Measurements from ENCODE around the gene CXCR5. TPM values are rescaled to one million over a fixed set of nuclear protein-coding genes. Genes with fewer than 3 reads are reported as not detected.

Gene CXCR5
- polyA plus RNA-seq, 1 donor (not counting 4 experiments of a cell fraction or from before 2014, with no cell fraction given): not detected

- Histone ChIP-seq H3K27ac (ENCODE audit: control insufficient read depth, insufficient read depth, low read length) (no peak overlapping the region), H4K20me1 (ENCODE audit: control insufficient read depth, extremely low read depth, insufficient read depth, low read length) (peaks cover 14% of the 10 kb centered on the region), H2AFZ (ENCODE audit: control insufficient read depth, low read length) (no peak overlapping the region)
These were observed 16.1 kb downstream of the CXCR5 start for GRCh38 chr11:118899706-118900360.

GRCh38 chr11:118900535-118901384 lies 17.1 kb downstream of the CXCR5 start:
- Histone ChIP-seq H3K27me3 (ENCODE audit: control insufficient read depth, extremely low read depth, insufficient read depth, low read length) (no peaks in the 10 kb centered on the region), H3K4me1 (ENCODE audit: control insufficient read depth, extremely low read depth, insufficient read depth, low read length) (no peaks in the 10 kb centered on the region), H3K9me1 (ENCODE audit: control insufficient read depth, extremely low read depth, insufficient read depth, low read length) (no peaks in the 10 kb centered on the region), H3K27ac (ENCODE audit: control insufficient read depth, insufficient read depth, low read length) (no peak overlapping the region), H2AFZ (ENCODE audit: control insufficient read depth, low read length) (no peak overlapping the region), H3K4me3 (ENCODE audit: control insufficient read depth in 2 of 3, extremely low read depth in 1 of 3, insufficient read depth in 2 of 3, low read depth in 1 of 3, low read length in 3 of 3) (no peak overlapping the region), H3K9me3 (ENCODE audit: control insufficient read depth, low read depth, low read length) (no peaks in the 10 kb centered on the region), H3K36me3 (ENCODE audit: control insufficient read depth in 2 of 2, extremely low read depth in 1 of 2, insufficient read depth in 2 of 2, low read length in 2 of 2) (peaks cover 37 to 55% of the 10 kb centered on the region in 2 experiments), H3K9ac (ENCODE audit: control insufficient read depth, extremely low read depth, insufficient read depth, low read length) (no peak overlapping the region), H3K4me2 (ENCODE audit: control insufficient read depth, extremely low read depth, insufficient read depth, low read depth, low read length) (no peak overlapping the region), H4K20me1 (ENCODE audit: control insufficient read depth, extremely low read depth, insufficient read depth, low read length) (peaks cover 11% of the 10 kb centered on the region), H3K79me2 (ENCODE audit: control insufficient read depth, insufficient read depth, low read length) (peaks cover 28% of the 10 kb centered on the region)
- TF ChIP-seq EZH2 (IDR thresholded peaks at IDR 0.05; ENCODE audit: low read length): no peak
- no peak for DNase-seq (ENCODE audit: low read depth, low spot score)
- no peak for FAIRE-seq
- dilution Hi-C loops (cut with MboI; ENCODE audit: extremely low pct_ligation_motif_present, low sequenced_read_pairs): no loop called here

More at GRCh38 chr11:118899706-118900360, 16.1 kb downstream of the CXCR5 start:
- Histone ChIP-seq H3K79me2 (ENCODE audit: control insufficient read depth, insufficient read depth, low read length) (peaks cover 25% of the 10 kb centered on the region), H3K4me3 (ENCODE audit: control insufficient read depth in 2 of 3, extremely low read depth in 1 of 3, insufficient read depth in 2 of 3, low read depth in 1 of 3, low read length in 3 of 3) (no peak overlapping the region), H3K36me3 (ENCODE audit: control insufficient read depth in 2 of 2, extremely low read depth in 1 of 2, insufficient read depth in 2 of 2, low read length in 2 of 2) (peaks cover 35 to 53% of the 10 kb centered on the region in 2 experiments), H3K27me3 (ENCODE audit: control insufficient read depth, extremely low read depth, insufficient read depth, low read length) (no peaks in the 10 kb centered on the region), H3K4me1 (ENCODE audit: control insufficient read depth, extremely low read depth, insufficient read depth, low read length) (no peaks in the 10 kb centered on the region), H3K9me3 (ENCODE audit: control insufficient read depth, low read depth, low read length) (no peaks in the 10 kb centered on the region), H3K9ac (ENCODE audit: control insufficient read depth, extremely low read depth, insufficient read depth, low read length) (no peak overlapping the region), H3K9me1 (ENCODE audit: control insufficient read depth, extremely low read depth, insufficient read depth, low read length) (no peaks in the 10 kb centered on the region), H3K4me2 (ENCODE audit: control insufficient read depth, extremely low read depth, insufficient read depth, low read depth, low read length) (no peak overlapping the region)
- FAIRE-seq (no peak), DNase-seq (ENCODE audit: low read depth, low spot score) (no peak)
- TF ChIP-seq CTCF (optimal IDR thresholded peaks at IDR 0.05 in 1 of 3, IDR thresholded peaks at IDR 0.05 in 1 of 3, conservative IDR thresholded peaks at IDR 0.05 in 1 of 3; ENCODE audit: extremely low read depth in 1 of 3, insufficient read depth in 2 of 3, low read length in 3 of 3) (no peak), EZH2 (IDR thresholded peaks at IDR 0.05; ENCODE audit: low read length) (no peak)
- dilution Hi-C loops (cut with MboI; ENCODE audit: extremely low pct_ligation_motif_present, low sequenced_read_pairs): no loop called here

Measured in keratinocyte (primary cell).